ENCODE measurements around the gene JAKMIP2.

GRCh38 chr5:147575598-147575997 lies 206.9 kb downstream of the JAKMIP2 start:
- TF ChIP-seq RELA (CRISPR knock-in tag; IDR thresholded peaks at IDR 0.05; ENCODE audit: borderline replicate concordance), result no peak
- TF ChIP-seq, protein P1, sequence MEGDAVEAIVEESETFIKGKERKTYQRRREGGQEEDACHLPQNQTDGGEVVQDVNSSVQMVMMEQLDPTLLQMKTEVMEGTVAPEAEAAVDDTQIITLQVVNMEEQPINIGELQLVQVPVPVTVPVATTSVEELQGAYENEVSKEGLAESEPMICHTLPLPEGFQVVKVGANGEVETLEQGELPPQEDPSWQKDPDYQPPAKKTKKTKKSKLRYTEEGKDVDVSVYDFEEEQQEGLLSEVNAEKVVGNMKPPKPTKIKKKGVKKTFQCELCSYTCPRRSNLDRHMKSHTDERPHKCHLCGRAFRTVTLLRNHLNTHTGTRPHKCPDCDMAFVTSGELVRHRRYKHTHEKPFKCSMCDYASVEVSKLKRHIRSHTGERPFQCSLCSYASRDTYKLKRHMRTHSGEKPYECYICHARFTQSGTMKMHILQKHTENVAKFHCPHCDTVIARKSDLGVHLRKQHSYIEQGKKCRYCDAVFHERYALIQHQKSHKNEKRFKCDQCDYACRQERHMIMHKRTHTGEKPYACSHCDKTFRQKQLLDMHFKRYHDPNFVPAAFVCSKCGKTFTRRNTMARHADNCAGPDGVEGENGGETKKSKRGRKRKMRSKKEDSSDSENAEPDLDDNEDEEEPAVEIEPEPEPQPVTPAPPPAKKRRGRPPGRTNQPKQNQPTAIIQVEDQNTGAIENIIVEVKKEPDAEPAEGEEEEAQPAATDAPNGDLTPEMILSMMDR (IDR thresholded peaks at IDR 0.05), result no peak
- no peak for TF ChIP-seq SMAD3 (CRISPR knock-in tag; IDR thresholded peaks at IDR 0.05; ENCODE audit: borderline replicate concordance)
- no peak for TF ChIP-seq ZSCAN18 (CRISPR knock-in tag; IDR thresholded peaks at IDR 0.05)
- TF ChIP-seq ZBTB21 (CRISPR knock-in tag; IDR thresholded peaks at IDR 0.05; ENCODE audit: borderline replicate concordance), result no peak
- TF ChIP-seq PREB (CRISPR knock-in tag; IDR thresholded peaks at IDR 0.05; ENCODE audit: borderline replicate concordance), result no peak
- TF ChIP-seq HMGA2 (CRISPR knock-in tag; IDR thresholded peaks at IDR 0.05), result peak; percentile 94
- no peak for TF ChIP-seq FOXK1 (CRISPR knock-in tag; IDR thresholded peaks at IDR 0.05)
- TF ChIP-seq, protein P2, sequence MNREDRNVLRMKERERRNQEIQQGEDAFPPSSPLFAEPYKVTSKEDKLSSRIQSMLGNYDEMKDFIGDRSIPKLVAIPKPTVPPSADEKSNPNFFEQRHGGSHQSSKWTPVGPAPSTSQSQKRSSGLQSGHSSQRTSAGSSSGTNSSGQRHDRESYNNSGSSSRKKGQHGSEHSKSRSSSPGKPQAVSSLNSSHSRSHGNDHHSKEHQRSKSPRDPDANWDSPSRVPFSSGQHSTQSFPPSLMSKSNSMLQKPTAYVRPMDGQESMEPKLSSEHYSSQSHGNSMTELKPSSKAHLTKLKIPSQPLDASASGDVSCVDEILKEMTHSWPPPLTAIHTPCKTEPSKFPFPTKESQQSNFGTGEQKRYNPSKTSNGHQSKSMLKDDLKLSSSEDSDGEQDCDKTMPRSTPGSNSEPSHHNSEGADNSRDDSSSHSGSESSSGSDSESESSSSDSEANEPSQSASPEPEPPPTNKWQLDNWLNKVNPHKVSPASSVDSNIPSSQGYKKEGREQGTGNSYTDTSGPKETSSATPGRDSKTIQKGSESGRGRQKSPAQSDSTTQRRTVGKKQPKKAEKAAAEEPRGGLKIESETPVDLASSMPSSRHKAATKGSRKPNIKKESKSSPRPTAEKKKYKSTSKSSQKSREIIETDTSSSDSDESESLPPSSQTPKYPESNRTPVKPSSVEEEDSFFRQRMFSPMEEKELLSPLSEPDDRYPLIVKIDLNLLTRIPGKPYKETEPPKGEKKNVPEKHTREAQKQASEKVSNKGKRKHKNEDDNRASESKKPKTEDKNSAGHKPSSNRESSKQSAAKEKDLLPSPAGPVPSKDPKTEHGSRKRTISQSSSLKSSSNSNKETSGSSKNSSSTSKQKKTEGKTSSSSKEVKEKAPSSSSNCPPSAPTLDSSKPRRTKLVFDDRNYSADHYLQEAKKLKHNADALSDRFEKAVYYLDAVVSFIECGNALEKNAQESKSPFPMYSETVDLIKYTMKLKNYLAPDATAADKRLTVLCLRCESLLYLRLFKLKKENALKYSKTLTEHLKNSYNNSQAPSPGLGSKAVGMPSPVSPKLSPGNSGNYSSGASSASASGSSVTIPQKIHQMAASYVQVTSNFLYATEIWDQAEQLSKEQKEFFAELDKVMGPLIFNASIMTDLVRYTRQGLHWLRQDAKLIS (CRISPR knock-in tag; IDR thresholded peaks at IDR 0.05; ENCODE audit: borderline replicate concordance), result no peak
- no peak for TF ChIP-seq ESRRA (CRISPR knock-in tag; IDR thresholded peaks at IDR 0.05; ENCODE audit: borderline replicate concordance)
